Stimulated activated memory B cell treated with anti-CD40 and anti-IgM and Interleukin-4, amounts not matched to agents 10 μg/mL and 1 μg/mL and 100 μg/mL, for 72 hours (primary cell): Measurements from ENCODE around the gene MIF4GD.

Experiments
- ATAC-seq: fragments of 150-1000 bp; cut with Tn5 transposase; 2 replicates; pipeline ENCODE4 v1.10.0; 2021
- H3K27ac Mint-ChIP-seq: one replicate; pipeline ENCODE4 v1.8.0; 2022; ENCODE audit warnings: mild to moderate bottlenecking, mixed read lengths
- H3K27me3 Mint-ChIP-seq: one replicate; pipeline ENCODE4 v1.8.0; 2022; ENCODE audit warnings: mixed read lengths
- H3K36me3 Mint-ChIP-seq: one replicate; pipeline ENCODE4 v1.8.0; 2022; ENCODE audit warnings: mixed read lengths
- H3K4me1 Mint-ChIP-seq: one replicate; pipeline ENCODE4 v1.8.0; 2022; ENCODE audit warnings: mixed read lengths
- H3K4me3 Mint-ChIP-seq: one replicate; pipeline ENCODE4 v1.8.0; 2022; ENCODE audit warnings: mild to moderate bottlenecking, moderate library complexity, mixed read lengths
- H3K9me3 Mint-ChIP-seq: one replicate; pipeline ENCODE4 v1.8.0; 2022; ENCODE audit warnings: mixed read lengths

Gene MIF4GD

GRCh38 chr17:75238684-75239191, 32.3 kb downstream of the MIF4GD start:
- ATAC-seq, result peak; percentile 58
- Mint-ChIP-seq H3K27me3 (no peaks in the 10 kb centered on the region), H3K36me3 (peaks cover 79% of the 10 kb centered on the region), H3K4me3 (peak overlapping the region; percentile 18), H3K4me1 (peaks cover 48% of the 10 kb centered on the region), H3K9me3 (no peaks in the 10 kb centered on the region), H3K27ac (peak overlapping the region; percentile 95)

GRCh38 chr17:75238020-75238580, 32.9 kb downstream of the MIF4GD start:
- peaks cover 41% of the 10 kb centered on the region for H3K4me1 Mint-ChIP-seq
- peaks cover 76% of the 10 kb centered on the region for H3K36me3 Mint-ChIP-seq
- no peaks in the 10 kb centered on the region for H3K9me3 Mint-ChIP-seq
- H3K27ac Mint-ChIP-seq, result peak overlapping the region; percentile 95
- ATAC-seq, result no peak
- H3K27me3 Mint-ChIP-seq, result no peaks in the 10 kb centered on the region
- H3K4me3 Mint-ChIP-seq, result no peak overlapping the region

- peak overlapping the region; percentile 95 for H3K27ac Mint-ChIP-seq
- peaks cover 82% of the 10 kb centered on the region for H3K36me3 Mint-ChIP-seq
- ATAC-seq, result no peak
Observed at GRCh38 chr17:75237100-75238014, 33.7 kb downstream of the MIF4GD start.

GRCh38 chr17:75232786-75233185, 38.2 kb downstream of the MIF4GD start:
- no peak for ATAC-seq
- H3K36me3 Mint-ChIP-seq, result peaks cover 74% of the 10 kb centered on the region
- H3K27ac Mint-ChIP-seq, result no peak overlapping the region
- no peaks in the 10 kb centered on the region for H3K9me3 Mint-ChIP-seq
- H3K4me3 Mint-ChIP-seq, result no peak overlapping the region
- H3K27me3 Mint-ChIP-seq, result no peaks in the 10 kb centered on the region
- H3K4me1 Mint-ChIP-seq, result no peaks in the 10 kb centered on the region

More at GRCh38 chr17:75237100-75238014, 33.7 kb downstream of the MIF4GD start:
- Mint-ChIP-seq H3K9me3 (no peaks in the 10 kb centered on the region), H3K4me1 (peaks cover 34% of the 10 kb centered on the region), H3K4me3 (no peak overlapping the region), H3K27me3 (no peaks in the 10 kb centered on the region)

- H3K9me3 Mint-ChIP-seq, result no peaks in the 10 kb centered on the region
- ATAC-seq, result no peak
- no peaks in the 10 kb centered on the region for H3K4me1 Mint-ChIP-seq
- no peak overlapping the region for H3K4me3 Mint-ChIP-seq
- peaks cover 68% of the 10 kb centered on the region for H3K36me3 Mint-ChIP-seq
- no peak overlapping the region for H3K27ac Mint-ChIP-seq
- no peaks in the 10 kb centered on the region for H3K27me3 Mint-ChIP-seq
Observed at GRCh38 chr17:75231741-75232464, 39.1 kb downstream of the MIF4GD start.

GRCh38 chr17:75231071-75231470, 40.0 kb downstream of the MIF4GD start:
- no peak overlapping the region for H3K27ac Mint-ChIP-seq

GRCh38 chr17:75228847-75229246, 42.2 kb downstream of the MIF4GD start:
- Mint-ChIP-seq H3K4me3 (no peak overlapping the region), H3K36me3 (peaks cover 60% of the 10 kb centered on the region), H3K27ac (peak overlapping the region; percentile 23), H3K4me1 (no peaks in the 10 kb centered on the region), H3K9me3 (no peaks in the 10 kb centered on the region), H3K27me3 (no peaks in the 10 kb centered on the region)
- ATAC-seq, result no peak

More at GRCh38 chr17:75231071-75231470, 40.0 kb downstream of the MIF4GD start:
- Mint-ChIP-seq H3K27me3 (no peaks in the 10 kb centered on the region), H3K4me3 (no peak overlapping the region), H3K36me3 (peaks cover 62% of the 10 kb centered on the region), H3K4me1 (no peaks in the 10 kb centered on the region), H3K9me3 (no peaks in the 10 kb centered on the region)
- no peak for ATAC-seq

GRCh38 chr17:75228305-75228704, 42.7 kb downstream of the MIF4GD start:
- H3K27me3 Mint-ChIP-seq, result no peaks in the 10 kb centered on the region
- peak overlapping the region; percentile 23 for H3K27ac Mint-ChIP-seq
- no peak overlapping the region for H3K4me3 Mint-ChIP-seq
- peaks cover 60% of the 10 kb centered on the region for H3K36me3 Mint-ChIP-seq
- no peaks in the 10 kb centered on the region for H3K9me3 Mint-ChIP-seq
- no peaks in the 10 kb centered on the region for H3K4me1 Mint-ChIP-seq
- no peak for ATAC-seq

- no peaks in the 10 kb centered on the region for H3K4me1 Mint-ChIP-seq
- no peaks in the 10 kb centered on the region for H3K9me3 Mint-ChIP-seq
- peaks cover 54% of the 10 kb centered on the region for H3K36me3 Mint-ChIP-seq
- no peak overlapping the region for H3K4me3 Mint-ChIP-seq
- no peak for ATAC-seq
- H3K27ac Mint-ChIP-seq, result peak overlapping the region; percentile 23
- H3K27me3 Mint-ChIP-seq, result no peaks in the 10 kb centered on the region
Observed at GRCh38 chr17:75227729-75228128, 43.3 kb downstream of the MIF4GD start.

- Mint-ChIP-seq H3K4me3 (no peak overlapping the region), H3K9me3 (no peaks in the 10 kb centered on the region), H3K27me3 (no peaks in the 10 kb centered on the region), H3K36me3 (peaks cover 39% of the 10 kb centered on the region), H3K27ac (no peak overlapping the region), H3K4me1 (no peaks in the 10 kb centered on the region)
- no peak for ATAC-seq
Observed at GRCh38 chr17:75225016-75225415, 46.0 kb downstream of the MIF4GD start.

- H3K9me3 Mint-ChIP-seq, result no peaks in the 10 kb centered on the region
- H3K36me3 Mint-ChIP-seq, result peaks cover 55% of the 10 kb centered on the region
- no peaks in the 10 kb centered on the region for H3K4me1 Mint-ChIP-seq
- H3K27ac Mint-ChIP-seq, result no peak overlapping the region
- no peak for ATAC-seq
- H3K27me3 Mint-ChIP-seq, result no peaks in the 10 kb centered on the region
- no peak overlapping the region for H3K4me3 Mint-ChIP-seq
Observed at GRCh38 chr17:75219815-75220214, 51.2 kb downstream of the MIF4GD start.

GRCh38 chr17:75218131-75218530, 52.9 kb downstream of the MIF4GD start:
- ATAC-seq, result no peak
- Mint-ChIP-seq H3K36me3 (peaks cover 49% of the 10 kb centered on the region), H3K27me3 (no peaks in the 10 kb centered on the region), H3K9me3 (no peaks in the 10 kb centered on the region), H3K4me1 (no peaks in the 10 kb centered on the region), H3K27ac (no peak overlapping the region), H3K4me3 (no peak overlapping the region)
